Adrenal gland (tissue), 12 donors: ENCODE measurements around the gene SMIM31. TPM values are rescaled to one million over a fixed set of nuclear protein-coding genes. Genes with fewer than 3 reads are reported as not detected.

ENCODE experiments used
- DNase-seq, 7 donors: peaks; one replicate each; pipeline ENCODE4 v3.0.0-alpha.2; 2019 to 2020
- H3K27ac ChIP-seq, 5 donors: fragments of 200-600 bp; sonication (generic) in 4 of 5; 1 replicate in 3 of 5; 2 replicates in 2 of 5; pipeline versions ENCODE4 v1.5.1 to v1.8.0; 2016 to 2020; ENCODE audit warnings: mild to moderate bottlenecking in 1 of 5
- H3K27me3 ChIP-seq: fragments of 200-600 bp; 2 replicates; pipeline ENCODE4 v1.8.0; 2021
- H3K36me3 ChIP-seq, 2 donors: fragments of 200-600 bp; replicated peaks in 1 of 2; 1 replicate in 1 of 2; 2 replicates in 1 of 2; pipeline versions ENCODE4 v1.5.1 to v1.8.0; 2018 to 2022
- H3K4me1 ChIP-seq, 2 donors: fragments of 200-600 bp; replicated peaks in 1 of 2; 1 replicate in 1 of 2; 2 replicates in 1 of 2; pipeline versions ENCODE4 v1.5.1 to v1.8.0; 2018 to 2021
- H3K4me3 ChIP-seq, 4 donors: fragments of 200-600 bp; sonication (generic) in 3 of 4; one replicate each; pipeline ENCODE4 v1.5.1; 2016 to 2018
- H3K9me3 ChIP-seq, 3 donors: fragments of 200-600 bp; sonication (generic) in 1 of 3; replicated peaks in 1 of 3; 1 replicate in 2 of 3; 2 replicates in 1 of 3; pipeline versions ENCODE4 v1.5.1 to v1.8.0; 2016 to 2021
- POLR2A ChIP-seq, 2 donors: fragments of 450-650 bp; IDR thresholded peaks; one replicate each; pipeline ENCODE4 v1.6.1; 2017; ENCODE audit warnings: antibody characterized with exemption in 2 of 2, mild to moderate bottlenecking in 2 of 2, moderate library complexity in 1 of 2
- WGBS, 4 donors: extraction: QIAGEN DNeasy Blood & Tissue Kit in 2 of 4; methylation state at CpG; one replicate each; pipeline versions ENCODE4 v1.1.5 to v1.1.7; 2013 to 2017; 5-methylcytosine and 5-hydroxymethylcytosine counted together
- intact Hi-C, 2 donors: fragments of 100-400 bp; cut with DNase I; formaldehyde crosslinking; loops; one replicate each; pipeline versions ENCODE4 v1.14.1 to v1.15.0; 2022 to 2023
- polyA plus RNA-seq, 3 donors: library from polyadenylated mRNA; stranded (reverse); fragments of 200-250 nt in 2 of 3; fragments of 350-450 nt in 1 of 3; fragmentation: Illumina TruSeq in 1 of 3; extraction: RNeasy Lipid Tissue Mini Kit (QIAGEN cat#74804) in 1 of 3; gene quantifications; one replicate each; pipeline ENCODE4 v1.2.3, GENCODE V29; 2013 to 2014
- total RNA-seq, 9 donors: library from RNA; depleted of rRNA in 4 of 9; stranded (reverse); fragments of >200 nt in 4 of 9; fragments of 120-200 nt in 1 of 9; fragmentation: NEBNext Ultra II Directional in 1 of 9; extraction: Animal tissue kit (Norgen Biotek cat#: 25700) in 1 of 9; gene quantifications; one replicate each; pipeline versions ENCODE4 v1.1.0 to v1.2.4, GENCODE V29; 2013 to 2023
- TF ChIP-seq, protein P1 (sequence below), 6 experiments: fragments of 450-650 bp in 4 of 6; fragments of 200-600 bp in 2 of 6; sonication (generic) in 1 of 6; IDR thresholded peaks; 1 replicate in 5 of 6; 2 replicates in 1 of 6; pipeline versions ENCODE4 v1.5.1 to v1.8.0; 2016 to 2021; ENCODE audit warnings: antibody characterized with exemption in 6 of 6, mild to moderate bottlenecking in 2 of 6, moderate library complexity in 1 of 6
- donor health status: healthy with polysubstance abuse.
- donor health status: Bipolar disorder and iron deficiency.
- donor health status: DM: yes; HTN: yes; CAD: no.
- donor health status: DM: no; HTN: no; CAD: no.
- donor health status: DM: no; HTN: no; CAD: no.
- donor health status: DM: yes; HTN: yes; CAD: no.

The SMIM31 gene
- total and polyA plus RNA-seq, 12 donors, result not detected

DNA sequence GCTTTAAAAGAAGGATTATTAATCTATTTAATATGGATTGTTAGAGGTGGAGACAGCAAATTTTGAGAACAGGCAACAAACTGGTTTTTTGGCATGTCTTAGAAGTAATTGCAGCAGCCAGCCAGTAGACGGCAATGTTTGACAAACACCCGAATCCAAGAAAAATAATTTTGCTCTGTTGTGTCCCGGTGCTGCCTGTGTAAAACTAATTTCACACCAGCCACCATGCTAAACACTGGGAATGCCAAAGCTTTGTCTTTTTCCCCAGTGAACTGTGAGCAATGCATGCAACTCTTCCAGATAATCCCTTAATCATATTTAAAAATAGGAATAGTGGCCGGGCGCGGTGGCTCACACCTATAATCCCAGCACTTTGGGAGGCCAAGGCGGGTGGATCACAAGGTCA is 25.9 kb downstream of the SMIM31 start:
- no peaks in the 10 kb centered on the region for H3K9me3 ChIP-seq
- WGBS, 4 donors, result 52 to 58% (median 54%) methylated on average over 7 of the region's 7 CpGs
- H3K27me3 ChIP-seq, result no peaks in the 10 kb centered on the region
- no peaks in the 10 kb centered on the region for H3K4me1 ChIP-seq
- no peaks in the 10 kb centered on the region for H3K36me3 ChIP-seq
- H3K27ac ChIP-seq, result no peak overlapping the region
- intact Hi-C loops, result loop anchor here in 1 of 2 donors (10.0 kb wide), 1 partner anchor 315 kb away; no protein-coding TSS in a partner anchor
- peak in 6 of 7 donors; percentile 18 to 56 (median 33) for DNase-seq
- TF ChIP-seq POLR2A (IDR thresholded peaks at IDR 0.05), result no peak
- TF ChIP-seq, protein P1, sequence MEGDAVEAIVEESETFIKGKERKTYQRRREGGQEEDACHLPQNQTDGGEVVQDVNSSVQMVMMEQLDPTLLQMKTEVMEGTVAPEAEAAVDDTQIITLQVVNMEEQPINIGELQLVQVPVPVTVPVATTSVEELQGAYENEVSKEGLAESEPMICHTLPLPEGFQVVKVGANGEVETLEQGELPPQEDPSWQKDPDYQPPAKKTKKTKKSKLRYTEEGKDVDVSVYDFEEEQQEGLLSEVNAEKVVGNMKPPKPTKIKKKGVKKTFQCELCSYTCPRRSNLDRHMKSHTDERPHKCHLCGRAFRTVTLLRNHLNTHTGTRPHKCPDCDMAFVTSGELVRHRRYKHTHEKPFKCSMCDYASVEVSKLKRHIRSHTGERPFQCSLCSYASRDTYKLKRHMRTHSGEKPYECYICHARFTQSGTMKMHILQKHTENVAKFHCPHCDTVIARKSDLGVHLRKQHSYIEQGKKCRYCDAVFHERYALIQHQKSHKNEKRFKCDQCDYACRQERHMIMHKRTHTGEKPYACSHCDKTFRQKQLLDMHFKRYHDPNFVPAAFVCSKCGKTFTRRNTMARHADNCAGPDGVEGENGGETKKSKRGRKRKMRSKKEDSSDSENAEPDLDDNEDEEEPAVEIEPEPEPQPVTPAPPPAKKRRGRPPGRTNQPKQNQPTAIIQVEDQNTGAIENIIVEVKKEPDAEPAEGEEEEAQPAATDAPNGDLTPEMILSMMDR (IDR thresholded peaks at IDR 0.05), result peak; percentile 53 to 72 (median 63)
- H3K4me3 ChIP-seq, result no peak overlapping the region

DNA sequence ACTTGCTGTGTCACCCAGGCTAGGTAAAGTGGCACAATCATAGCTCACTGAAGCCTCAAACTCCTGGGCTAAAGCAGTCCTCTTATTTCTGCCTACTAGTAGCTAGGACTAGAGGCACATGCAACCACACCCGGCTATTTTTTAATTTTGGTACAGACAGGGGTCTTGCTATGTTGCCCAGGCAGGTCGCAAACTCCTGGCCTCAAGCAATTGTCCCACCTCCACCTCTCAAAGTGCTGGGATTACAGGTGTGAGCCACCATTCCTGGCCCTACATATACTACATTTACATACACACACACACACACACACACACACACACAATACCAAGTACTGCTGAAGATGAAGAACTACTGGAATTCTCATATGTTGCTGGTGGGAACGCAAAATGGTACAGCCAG is 26.9 kb downstream of the SMIM31 start:
- Histone ChIP-seq H3K27ac (no peak overlapping the region), H3K9me3 (no peaks in the 10 kb centered on the region), H3K4me3 (no peak overlapping the region), H3K4me1 (no peaks in the 10 kb centered on the region), H3K27me3 (no peaks in the 10 kb centered on the region), H3K36me3 (no peaks in the 10 kb centered on the region)
- intact Hi-C loops, result no loop called here
- DNase-seq, result no peak
- no peak for TF ChIP-seq POLR2A (IDR thresholded peaks at IDR 0.05)
- TF ChIP-seq, protein P1 (IDR thresholded peaks at IDR 0.05), result no peak
- WGBS, 4 donors, result 79 to 97% (median 87%) methylated on average over 3 of the region's 3 CpGs

DNA sequence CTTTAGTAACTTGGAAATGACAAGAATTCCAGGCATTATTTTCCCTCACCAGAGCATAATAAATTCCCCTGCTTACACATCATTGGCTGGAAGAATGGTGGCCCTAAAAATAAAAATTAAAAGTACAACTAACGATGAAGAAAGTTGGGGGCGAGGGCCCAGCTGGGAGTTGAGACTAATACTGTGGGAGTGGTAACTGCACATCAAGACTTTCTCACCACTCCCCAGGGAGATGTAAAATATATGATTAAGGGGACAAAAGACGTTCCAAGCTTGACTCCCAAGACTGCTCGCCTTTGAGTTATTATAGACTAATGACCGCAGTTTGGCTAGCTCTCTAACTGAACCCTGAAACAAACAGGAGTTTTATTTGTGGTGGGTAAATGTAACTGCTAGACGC is 30.0 kb downstream of the SMIM31 start:
- intact Hi-C loops, result no loop called here
- TF ChIP-seq POLR2A (IDR thresholded peaks at IDR 0.05), result no peak
- TF ChIP-seq, protein P1 (IDR thresholded peaks at IDR 0.05), result no peak
- no peaks in the 10 kb centered on the region for H3K27me3 ChIP-seq
- H3K36me3 ChIP-seq, result no peaks in the 10 kb centered on the region
- no peak overlapping the region for H3K27ac ChIP-seq
- no peak overlapping the region for H3K4me3 ChIP-seq
- H3K4me1 ChIP-seq, result no peaks in the 10 kb centered on the region
- WGBS, 4 donors, result 33 to 49% (median 42%) methylated on average over 6 of the region's 6 CpGs
- no peak for DNase-seq
- H3K9me3 ChIP-seq, result no peaks in the 10 kb centered on the region

DNA sequence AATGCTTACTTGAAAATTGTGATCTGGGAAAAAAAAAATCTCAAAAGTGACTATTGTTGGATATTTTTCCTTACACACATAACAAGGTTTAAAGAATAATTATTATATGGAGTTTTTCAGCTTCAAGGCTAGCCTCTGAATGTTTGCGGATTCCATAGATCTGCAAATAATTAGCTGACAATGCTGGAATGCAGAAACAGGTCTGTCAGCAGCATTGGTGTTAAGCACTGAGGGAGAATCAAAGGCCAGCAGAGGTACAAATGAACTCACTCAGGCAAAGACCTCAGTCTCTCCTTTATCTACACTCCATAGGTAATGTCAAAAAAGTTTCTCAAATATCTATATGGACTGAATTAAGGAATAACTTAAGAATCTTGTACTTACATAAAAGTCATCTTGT is 35.1 kb downstream of the SMIM31 start:
- intact Hi-C loops, result no loop called here
- WGBS, 4 donors, result 59 to 84% (median 74%) methylated on average over 1 of the region's 1 CpG
- TF ChIP-seq, protein P1 (IDR thresholded peaks at IDR 0.05), result no peak
- no peak for TF ChIP-seq POLR2A (IDR thresholded peaks at IDR 0.05)

More for the DNA sequence above, 35.1 kb downstream of the SMIM31 start:
- no peak for DNase-seq
- Histone ChIP-seq H3K36me3 (no peaks in the 10 kb centered on the region), H3K4me1 (no peaks in the 10 kb centered on the region), H3K27me3 (no peaks in the 10 kb centered on the region), H3K27ac (no peak overlapping the region), H3K9me3 (no peaks in the 10 kb centered on the region), H3K4me3 (no peak overlapping the region)
